ENCODE data around the gene NELFE. TPM values are rescaled to one million over a fixed set of nuclear protein-coding genes. Genes with fewer than 3 reads are reported as not detected.

The NELFE gene
- total RNA-seq, 2 donors from 2014 or later = 90.3 to 132 TPM

- DNase-seq = no peak
- no peak overlapping the region for H3K4me3 Mint-ChIP-seq
- H3K4me1 ChIP-seq (ENCODE audit: control insufficient read depth, insufficient read depth, low read length) = no peaks in the 10 kb centered on the region
- peaks cover 4% of the 10 kb centered on the region for H3K27me3 Mint-ChIP-seq (ENCODE audit: insufficient read depth)
- no peaks in the 10 kb centered on the region for H3K9me3 Mint-ChIP-seq
- no peak for TF ChIP-seq CTCF (conservative IDR thresholded peaks at IDR 0.05)
- no peaks in the 10 kb centered on the region for H3K9me3 ChIP-seq (ENCODE audit: control insufficient read depth, low read length)
- no peaks in the 10 kb centered on the region for H3K27me3 ChIP-seq (ENCODE audit: control insufficient read depth, insufficient read depth, low read length, poor library complexity, severe bottlenecking)
- H3K4me1 Mint-ChIP-seq = no peaks in the 10 kb centered on the region
- H3K36me3 ChIP-seq (ENCODE audit: control insufficient read depth, insufficient read depth, low read length) = no peaks in the 10 kb centered on the region
- H3K27ac Mint-ChIP-seq = no peak overlapping the region
- no peaks in the 10 kb centered on the region for H3K36me3 Mint-ChIP-seq (ENCODE audit: low read depth)
- H3K27ac ChIP-seq (ENCODE audit: low read depth, low read length) = no peak overlapping the region
- H3K4me3 ChIP-seq (ENCODE audit: low read length) = no peak overlapping the region
- no peak overlapping the region for H3K9ac ChIP-seq (ENCODE audit: extremely low read depth, low read length, poor library complexity, severe bottlenecking)
- WGBS, 2 experiments (ENCODE audit: insufficient coverage in 1 of 2, insufficient read length in 1 of 2) = 82 to 94% methylated on average over 2 of the region's 2 CpGs
Measured at GRCh38 chr6:31920811-31921210, 38.0 kb downstream of the NELFE start.

- no peak for DNase-seq
- H3K27ac ChIP-seq (ENCODE audit: low read depth, low read length) = no peak overlapping the region
- no peak overlapping the region for H3K27ac Mint-ChIP-seq
- H3K9me3 Mint-ChIP-seq = no peaks in the 10 kb centered on the region
- H3K4me3 Mint-ChIP-seq = no peak overlapping the region
- WGBS, 2 experiments (ENCODE audit: insufficient coverage in 1 of 2, insufficient read length in 1 of 2) = 89 to 92% methylated on average over 2 to 6 of the region's 6 CpGs
- H3K4me1 ChIP-seq (ENCODE audit: control insufficient read depth, insufficient read depth, low read length) = no peaks in the 10 kb centered on the region
- H3K36me3 ChIP-seq (ENCODE audit: control insufficient read depth, insufficient read depth, low read length) = no peaks in the 10 kb centered on the region
- H3K9ac ChIP-seq (ENCODE audit: extremely low read depth, low read length, poor library complexity, severe bottlenecking) = no peak overlapping the region
- H3K36me3 Mint-ChIP-seq (ENCODE audit: low read depth) = no peaks in the 10 kb centered on the region
- no peak overlapping the region for H3K4me3 ChIP-seq (ENCODE audit: low read length)
- no peaks in the 10 kb centered on the region for H3K4me1 Mint-ChIP-seq
- no peaks in the 10 kb centered on the region for H3K9me3 ChIP-seq (ENCODE audit: control insufficient read depth, low read length)
- TF ChIP-seq CTCF (conservative IDR thresholded peaks at IDR 0.05) = no peak
- no peaks in the 10 kb centered on the region for H3K27me3 ChIP-seq (ENCODE audit: control insufficient read depth, insufficient read depth, low read length, poor library complexity, severe bottlenecking)
- H3K27me3 Mint-ChIP-seq (ENCODE audit: insufficient read depth) = peaks cover 4% of the 10 kb centered on the region
Measured at GRCh38 chr6:31919624-31920303, 39.0 kb downstream of the NELFE start.

- peaks cover 7% of the 10 kb centered on the region for H3K27me3 Mint-ChIP-seq (ENCODE audit: insufficient read depth)
- 94 to 95% methylated on average over 7 to 8 of the region's 8 CpGs for WGBS, 2 experiments (ENCODE audit: insufficient coverage in 1 of 2, insufficient read length in 1 of 2)
- no peaks in the 10 kb centered on the region for H3K4me1 Mint-ChIP-seq
- Histone ChIP-seq H3K9me3 (ENCODE audit: control insufficient read depth, low read length) (no peaks in the 10 kb centered on the region), H3K9ac (ENCODE audit: extremely low read depth, low read length, poor library complexity, severe bottlenecking) (no peak overlapping the region), H3K27me3 (ENCODE audit: control insufficient read depth, insufficient read depth, low read length, poor library complexity, severe bottlenecking) (no peaks in the 10 kb centered on the region), H3K36me3 (ENCODE audit: control insufficient read depth, insufficient read depth, low read length) (no peaks in the 10 kb centered on the region), H3K4me3 (ENCODE audit: low read length) (no peak overlapping the region), H3K27ac (ENCODE audit: low read depth, low read length) (no peak overlapping the region), H3K4me1 (ENCODE audit: control insufficient read depth, insufficient read depth, low read length) (no peaks in the 10 kb centered on the region)
- H3K4me3 Mint-ChIP-seq = no peak overlapping the region
- no peaks in the 10 kb centered on the region for H3K9me3 Mint-ChIP-seq
- DNase-seq = no peak
- no peak for TF ChIP-seq CTCF (conservative IDR thresholded peaks at IDR 0.05)
- H3K27ac Mint-ChIP-seq = no peak overlapping the region
- no peaks in the 10 kb centered on the region for H3K36me3 Mint-ChIP-seq (ENCODE audit: low read depth)
Measured at GRCh38 chr6:31918069-31918720, 40.6 kb downstream of the NELFE start.
